GM19468 (cell line): ENCODE results near the gene NINL.

Experiments used
- ATAC-seq: cut with Tn5 transposase; IDR thresholded peaks from one replicate; pipeline ENCODE4 v1.9.1; 2021; ENCODE audit warnings: mild to moderate bottlenecking, moderate library complexity, moderate number of reproducible peaks; ENCODE audit not compliant: unreplicated experiment; ENCODE audit errors: extremely low read depth

The NINL gene

GRCh38 chr20:25447671-25448070 is 137.7 kb downstream of the NINL start:
- ATAC-seq = no peak

- ATAC-seq = no peak
Measured at GRCh38 chr20:25444556-25444955, 140.8 kb downstream of the NINL start.

- ATAC-seq = no peak
Measured at GRCh38 chr20:25439328-25439727, 146.0 kb downstream of the NINL start.

GRCh38 chr20:25437153-25437581 is 148.2 kb downstream of the NINL start:
- ATAC-seq = no peak

GRCh38 chr20:25424536-25424935 is 160.8 kb downstream of the NINL start:
- ATAC-seq = no peak

- ATAC-seq = no peak
Measured at GRCh38 chr20:25422032-25422431, 163.3 kb downstream of the NINL start.

- ATAC-seq = no peak
Measured at GRCh38 chr20:25421102-25421501, 164.2 kb downstream of the NINL start.

GRCh38 chr20:25418776-25419175 is 166.6 kb downstream of the NINL start:
- no peak for ATAC-seq

GRCh38 chr20:25408890-25409289 is 176.4 kb downstream of the NINL start:
- no peak for ATAC-seq

GRCh38 chr20:25408170-25408547 is 177.2 kb downstream of the NINL start:
- no peak for ATAC-seq

- peak; percentile 84 for ATAC-seq
Measured at GRCh38 chr20:25407311-25408169, 177.8 kb downstream of the NINL start, which contains the start of gene GINS1. Gene GINS1, plus strand, starts transcription at chr20:25407673. Its CDS starts 148 bp downstream, at chr20:25407821.
